ENCODE measurements around the gene COQ7.

DNA sequence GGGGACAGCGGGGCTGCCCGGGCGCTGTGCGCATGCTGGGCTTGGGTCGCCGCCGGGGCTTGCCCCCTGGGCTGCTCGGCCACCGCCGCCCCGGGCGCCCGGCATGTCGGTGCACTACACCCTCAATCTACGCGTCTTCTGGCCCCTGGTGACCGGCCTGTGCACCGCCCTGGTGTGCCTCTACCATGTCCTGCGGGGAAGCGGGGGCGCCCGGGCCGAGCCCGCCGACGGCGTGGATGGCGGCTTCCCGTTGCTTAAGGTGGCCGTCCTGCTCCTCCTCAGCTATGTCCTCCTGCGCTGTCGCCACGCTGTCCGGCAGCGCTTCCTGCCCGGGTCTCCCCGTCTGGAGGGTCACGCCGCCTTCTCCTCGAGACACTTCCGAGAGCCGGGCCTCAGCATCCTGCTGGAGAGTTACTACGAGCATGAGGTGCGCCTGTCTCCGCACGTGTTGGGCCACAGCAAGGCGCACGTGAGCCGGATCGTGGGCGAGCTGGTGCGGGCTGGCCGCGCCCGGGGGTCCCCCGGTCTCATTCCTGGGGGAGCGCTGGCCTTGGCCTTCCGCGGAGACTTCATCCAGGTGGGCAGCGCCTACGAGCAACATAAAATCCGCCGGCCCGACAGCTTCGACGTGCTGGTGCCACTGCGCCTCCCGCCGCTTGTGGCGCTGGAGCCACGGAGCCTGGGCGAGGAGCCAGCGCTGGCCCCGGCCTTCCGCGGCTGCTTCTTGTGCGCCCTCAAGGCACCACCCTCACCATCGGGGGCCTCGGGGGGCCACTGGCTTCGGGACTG is 47.1 kb downstream of the COQ7 start:
- TF ChIP-seq EZH2 (IDR thresholded peaks at IDR 0.05; ENCODE audit: low read length, unreplicated experiment) = no peak
- TF ChIP-seq, protein P1, sequence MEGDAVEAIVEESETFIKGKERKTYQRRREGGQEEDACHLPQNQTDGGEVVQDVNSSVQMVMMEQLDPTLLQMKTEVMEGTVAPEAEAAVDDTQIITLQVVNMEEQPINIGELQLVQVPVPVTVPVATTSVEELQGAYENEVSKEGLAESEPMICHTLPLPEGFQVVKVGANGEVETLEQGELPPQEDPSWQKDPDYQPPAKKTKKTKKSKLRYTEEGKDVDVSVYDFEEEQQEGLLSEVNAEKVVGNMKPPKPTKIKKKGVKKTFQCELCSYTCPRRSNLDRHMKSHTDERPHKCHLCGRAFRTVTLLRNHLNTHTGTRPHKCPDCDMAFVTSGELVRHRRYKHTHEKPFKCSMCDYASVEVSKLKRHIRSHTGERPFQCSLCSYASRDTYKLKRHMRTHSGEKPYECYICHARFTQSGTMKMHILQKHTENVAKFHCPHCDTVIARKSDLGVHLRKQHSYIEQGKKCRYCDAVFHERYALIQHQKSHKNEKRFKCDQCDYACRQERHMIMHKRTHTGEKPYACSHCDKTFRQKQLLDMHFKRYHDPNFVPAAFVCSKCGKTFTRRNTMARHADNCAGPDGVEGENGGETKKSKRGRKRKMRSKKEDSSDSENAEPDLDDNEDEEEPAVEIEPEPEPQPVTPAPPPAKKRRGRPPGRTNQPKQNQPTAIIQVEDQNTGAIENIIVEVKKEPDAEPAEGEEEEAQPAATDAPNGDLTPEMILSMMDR (conservative IDR thresholded peaks at IDR 0.05; ENCODE audit: low read depth, low read length) = no peak; the same call in 1 of the 2 replicates
